ENCODE data around the gene OR2V1.
"Not testable (repeated sequence)": the region's sequence is repeated elsewhere in the genome, so short reads cannot be mapped to it uniquely, and the experiment has no call there.

The OR2V1 gene, protein sequence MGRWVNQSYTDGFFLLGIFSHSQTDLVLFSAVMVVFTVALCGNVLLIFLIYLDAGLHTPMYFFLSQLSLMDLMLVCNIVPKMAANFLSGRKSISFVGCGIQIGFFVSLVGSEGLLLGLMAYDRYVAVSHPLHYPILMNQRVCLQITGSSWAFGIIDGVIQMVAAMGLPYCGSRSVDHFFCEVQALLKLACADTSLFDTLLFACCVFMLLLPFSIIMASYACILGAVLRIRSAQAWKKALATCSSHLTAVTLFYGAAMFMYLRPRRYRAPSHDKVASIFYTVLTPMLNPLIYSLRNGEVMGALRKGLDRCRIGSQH

DNA sequence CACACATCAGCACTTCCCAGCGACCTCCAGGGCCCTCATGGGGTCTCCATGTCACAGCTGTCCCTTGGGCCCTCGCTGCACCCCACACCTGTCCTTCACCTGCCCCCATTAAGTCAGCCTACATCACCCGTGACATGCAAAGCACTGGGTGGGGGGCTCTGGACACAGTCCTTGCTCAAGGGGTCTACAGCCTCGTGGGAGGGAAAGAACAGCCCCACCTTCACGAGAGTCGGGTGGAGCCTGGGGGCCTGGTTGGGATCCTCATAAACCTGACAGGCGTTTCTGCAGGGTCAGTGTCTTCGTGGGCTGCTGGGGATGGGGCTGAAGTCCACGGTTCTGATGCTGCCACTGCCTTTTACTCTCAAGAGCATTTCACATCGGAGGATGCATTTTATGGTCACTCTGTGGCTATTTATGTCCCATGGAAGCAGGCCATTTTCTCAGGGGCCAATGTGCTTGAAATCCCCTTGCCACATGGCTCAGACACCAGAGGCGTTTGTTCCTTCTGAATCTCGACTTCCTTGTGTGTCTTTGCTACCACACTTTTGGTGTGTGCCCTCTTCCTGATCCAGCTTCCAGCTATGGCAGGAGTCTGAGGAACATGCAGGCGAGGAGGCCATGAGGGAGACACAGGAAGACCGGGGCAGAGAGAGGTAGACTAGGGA lies at the start of gene OR2V1:
Gene OR2V1 (minus strand): TSS at position 338 of the 665 bp plus-strand sequence. CDS start 5,865 bp downstream, outside the sequence.
- no peak for DNase-seq (ENCODE audit: low spot score)

DNA sequence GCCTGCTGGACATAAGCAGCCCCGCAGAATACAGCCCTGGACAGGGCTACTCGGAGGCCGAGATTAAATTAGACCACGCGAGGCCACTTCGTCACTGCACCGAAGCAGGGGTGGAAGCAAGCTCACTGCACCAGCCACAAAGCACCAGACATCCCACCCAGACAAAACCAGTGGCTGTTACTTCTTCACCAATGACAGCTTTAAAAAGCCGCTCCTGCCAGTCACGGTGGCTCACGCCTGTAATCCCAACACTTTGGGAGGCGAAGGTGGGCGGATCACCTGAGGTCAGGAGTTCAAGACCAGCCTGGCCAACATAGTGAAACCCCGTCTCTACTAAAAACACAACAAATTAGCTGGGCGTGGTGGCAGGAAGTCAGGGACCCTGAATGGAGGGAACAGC lies 46.6 kb upstream of the OR2V1 start:
- not testable (repeated sequence) for DNase-seq (ENCODE audit: low spot score)

DNA sequence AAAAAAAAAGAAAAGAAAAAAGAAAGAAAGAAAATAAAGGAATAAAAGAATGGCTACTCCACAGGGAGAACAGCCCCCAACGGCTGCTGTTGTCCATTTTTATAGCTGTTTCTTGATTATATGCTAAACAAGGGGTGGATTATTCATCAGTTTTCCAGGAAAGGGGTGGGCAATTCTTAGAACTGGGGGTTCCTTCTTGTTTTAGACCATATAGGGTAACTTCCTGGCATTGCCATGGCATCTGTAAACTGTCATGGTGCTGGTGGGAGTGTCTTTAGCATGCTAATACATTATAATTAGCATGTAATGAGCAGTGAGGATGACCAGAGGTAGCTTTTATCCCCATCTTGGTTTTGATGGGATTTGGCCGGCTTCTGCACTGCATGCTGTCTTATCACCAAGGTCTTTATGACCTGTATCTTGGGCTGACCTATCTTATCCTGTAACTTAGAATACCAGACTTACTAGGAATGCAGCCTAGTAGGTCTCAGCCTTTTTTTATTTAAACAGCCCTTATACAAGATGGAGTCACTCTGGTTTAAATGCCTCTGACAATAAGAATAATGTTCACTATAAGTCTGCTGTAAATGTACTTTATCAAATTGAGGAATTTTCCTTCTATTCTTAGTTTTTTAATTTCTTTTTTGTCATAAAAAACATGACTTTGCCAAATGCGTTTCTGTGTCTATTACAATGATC lies 45.4 kb upstream of the OR2V1 start:
- DNase-seq (ENCODE audit: low spot score), result no peak

DNA sequence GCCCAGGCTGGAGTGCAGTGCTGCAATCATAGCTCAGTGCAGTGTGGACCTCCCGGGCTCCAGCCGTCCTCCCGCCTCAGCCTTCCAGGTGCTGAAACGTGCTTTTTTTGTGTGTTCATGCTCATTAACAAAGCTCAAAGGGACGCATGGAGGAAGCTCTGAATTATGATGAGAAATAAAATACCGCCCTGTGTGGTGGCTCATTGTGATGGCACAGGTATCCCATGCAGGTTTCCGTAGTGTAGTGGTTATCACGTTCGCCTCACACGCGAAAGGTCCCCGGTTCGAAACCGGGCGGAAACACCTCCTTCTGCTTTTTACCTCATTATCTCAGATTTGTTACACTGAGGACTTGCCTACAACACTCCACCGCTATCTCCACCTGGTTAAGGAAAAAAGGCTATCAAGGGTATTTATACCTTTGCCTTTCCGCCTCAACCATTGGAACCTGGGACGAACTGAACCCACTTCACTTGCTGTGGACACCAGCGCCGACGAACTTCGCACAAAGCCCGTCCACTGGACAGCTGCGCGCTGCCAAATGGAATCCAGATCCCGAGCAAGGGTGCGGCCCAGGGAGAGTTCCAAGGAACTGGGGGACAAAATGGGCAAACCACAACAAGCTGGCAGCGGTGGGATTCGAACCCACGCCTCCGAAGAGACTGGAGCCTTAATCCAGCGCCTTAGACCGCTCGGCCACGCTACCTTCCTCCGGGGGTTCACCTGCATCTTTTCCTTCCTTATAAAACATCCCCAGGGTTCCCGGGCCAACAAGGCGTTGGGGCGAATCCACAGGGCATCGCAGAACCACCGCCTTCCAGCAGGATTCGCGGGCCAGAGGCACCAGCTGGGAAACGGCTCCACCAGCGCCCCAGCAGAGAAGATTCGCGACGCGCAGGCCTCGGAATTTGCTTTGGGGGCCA lies 42.7 kb upstream of the OR2V1 start:
- peak; percentile 52 for DNase-seq (ENCODE audit: low spot score)

DNA sequence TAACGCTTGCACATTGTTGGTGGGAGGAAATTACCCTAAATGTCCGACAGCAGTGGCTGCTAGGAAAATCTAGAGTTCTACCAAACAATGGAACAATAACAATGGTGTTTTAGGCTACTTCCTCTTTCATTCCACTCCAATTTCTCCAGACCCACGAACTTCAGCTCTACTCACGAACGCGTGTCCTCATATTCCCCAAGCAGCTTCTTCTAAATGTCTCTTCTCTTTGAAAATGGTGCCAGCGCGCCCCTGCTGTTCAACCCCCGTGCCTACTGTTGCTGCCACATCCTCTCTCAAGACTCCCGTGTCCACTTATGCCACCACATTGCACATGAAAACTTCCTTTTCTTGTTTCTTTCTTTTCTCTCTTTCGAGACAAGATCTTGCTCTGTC lies 42.1 kb upstream of the OR2V1 start:
- DNase-seq (ENCODE audit: low spot score), result no peak

DNA sequence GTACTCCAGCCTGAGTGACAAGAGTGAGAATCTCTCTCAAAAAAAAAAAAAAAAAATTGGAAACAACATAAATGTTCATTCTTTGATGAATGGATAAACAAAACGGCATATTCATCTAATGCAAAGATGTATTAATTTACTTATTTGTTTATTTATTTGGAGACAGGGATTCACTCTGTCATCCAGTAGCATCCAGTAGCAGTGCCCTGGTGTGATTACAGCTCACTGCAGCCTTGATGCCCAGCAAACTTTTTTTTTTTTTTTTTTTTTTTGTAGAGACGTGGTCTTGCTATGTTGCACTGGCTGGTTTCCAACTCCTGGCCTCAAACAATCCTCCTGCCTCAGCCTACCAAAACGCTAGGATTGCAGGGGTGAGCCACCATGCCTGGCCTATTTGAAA lies 40.8 kb upstream of the OR2V1 start:
- DNase-seq (ENCODE audit: low spot score), result no peak

DNA sequence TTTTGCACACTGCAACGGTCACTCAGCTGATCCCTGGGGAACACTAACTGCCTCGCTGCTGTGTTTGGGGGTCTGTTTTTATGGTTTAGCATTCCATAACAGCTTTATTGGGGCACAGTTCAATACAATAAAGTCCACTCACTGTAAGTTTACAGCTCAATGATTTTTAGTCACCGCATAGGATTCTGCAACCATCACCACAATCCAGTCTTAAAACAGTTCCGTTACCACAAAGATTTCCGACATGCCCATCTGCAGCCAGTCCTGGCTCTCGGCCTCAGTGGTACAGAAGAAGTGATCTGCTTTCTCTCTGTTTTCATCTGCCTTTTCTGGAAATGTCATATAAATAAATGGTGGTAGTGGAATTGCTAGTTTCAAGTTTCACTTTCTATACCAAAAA lies 40.0 kb upstream of the OR2V1 start:
- no peak for DNase-seq (ENCODE audit: low spot score)

DNA sequence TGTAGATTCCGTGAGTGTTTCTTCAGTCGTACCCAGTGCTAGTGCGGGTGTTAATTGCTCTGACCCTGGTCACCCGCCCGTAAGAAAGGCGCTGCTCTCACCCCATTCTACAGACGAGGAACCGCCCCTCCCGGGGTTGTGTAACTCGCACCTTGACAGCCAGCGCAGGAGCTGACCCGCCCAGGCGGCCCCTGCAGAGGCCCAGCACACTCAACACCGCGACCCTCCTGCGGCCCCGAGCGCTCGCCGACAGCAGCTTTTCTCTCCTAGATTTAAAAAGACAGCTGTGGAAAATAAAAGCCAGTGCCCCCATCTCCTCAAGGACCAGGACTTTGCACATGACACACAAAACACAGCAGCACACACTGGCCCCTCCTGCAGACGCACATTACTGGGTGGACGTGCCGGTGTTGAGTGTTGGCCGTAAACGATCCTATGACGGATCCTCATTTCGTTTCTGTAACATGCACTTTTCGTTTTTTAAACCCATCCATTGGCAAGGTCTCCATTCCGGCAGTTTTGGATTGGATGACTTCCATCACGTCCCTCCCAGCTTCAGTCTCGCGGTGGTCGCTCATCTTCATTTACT lies 39.4 kb upstream of the OR2V1 start:
- DNase-seq (ENCODE audit: low spot score), result no peak

DNA sequence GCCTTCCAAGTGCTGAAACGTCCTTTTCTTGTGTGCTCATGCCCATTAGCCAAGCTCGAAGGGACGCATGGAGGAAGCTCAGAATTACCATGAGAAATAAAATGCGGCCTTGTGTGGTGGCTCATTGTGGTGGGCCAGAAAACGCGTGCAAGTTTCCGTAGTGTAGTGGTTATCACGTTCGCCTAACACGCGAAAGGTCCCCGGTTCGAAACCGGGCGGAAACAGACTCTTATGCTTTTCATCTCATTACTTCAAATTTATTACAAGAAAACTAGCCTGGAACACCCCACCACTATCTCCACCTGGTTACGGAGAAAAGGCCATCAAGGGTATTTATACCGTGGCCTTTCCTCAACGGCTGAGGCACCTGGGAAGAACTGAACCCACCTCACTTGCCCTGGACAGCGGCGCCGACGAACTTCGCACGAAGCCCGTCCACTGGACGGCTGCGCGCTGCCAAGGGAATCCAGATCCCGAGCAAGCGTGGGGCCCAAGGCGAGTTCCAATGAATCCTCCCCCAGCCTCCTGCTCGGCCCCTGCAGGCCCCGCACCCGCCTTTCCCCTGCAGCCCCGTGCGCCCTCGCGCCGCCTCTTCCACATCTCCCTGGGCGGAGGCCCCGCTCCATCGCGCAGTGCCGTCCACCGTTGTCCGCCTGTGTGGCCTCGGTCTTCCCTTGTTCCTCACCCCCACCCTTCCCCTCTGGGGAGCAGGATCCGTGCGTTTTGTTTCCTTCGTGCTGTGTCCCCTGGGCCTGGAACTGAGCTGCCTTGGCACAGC lies 38.7 kb upstream of the OR2V1 start:
- not testable (repeated sequence) for DNase-seq (ENCODE audit: low spot score)

DNA sequence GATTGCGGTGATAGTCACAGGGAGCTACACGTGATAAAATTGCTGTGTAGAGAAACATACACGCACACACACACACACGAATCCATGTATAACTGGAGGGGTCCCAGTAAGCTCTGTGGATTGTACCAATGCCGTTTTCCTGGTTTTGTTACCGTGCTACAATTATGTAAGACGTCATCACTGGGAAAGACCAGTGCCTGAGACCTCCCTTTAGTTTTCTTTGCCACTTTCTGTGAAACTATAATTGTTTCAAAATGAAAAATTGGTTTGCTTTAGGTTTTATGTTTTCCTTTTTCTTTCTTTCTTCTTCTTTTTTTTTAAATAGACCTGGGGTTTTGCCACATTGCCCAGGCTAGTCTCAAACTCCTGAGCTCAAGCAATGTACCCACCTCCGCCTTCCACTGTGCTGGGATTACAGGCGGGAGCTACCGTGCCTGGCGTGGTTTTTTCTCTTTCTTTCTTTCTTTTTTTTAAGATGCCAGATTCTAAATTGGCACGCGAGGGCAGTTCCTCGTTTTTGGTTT lies 37.7 kb upstream of the OR2V1 start:
- DNase-seq (ENCODE audit: low spot score), result no peak

DNA sequence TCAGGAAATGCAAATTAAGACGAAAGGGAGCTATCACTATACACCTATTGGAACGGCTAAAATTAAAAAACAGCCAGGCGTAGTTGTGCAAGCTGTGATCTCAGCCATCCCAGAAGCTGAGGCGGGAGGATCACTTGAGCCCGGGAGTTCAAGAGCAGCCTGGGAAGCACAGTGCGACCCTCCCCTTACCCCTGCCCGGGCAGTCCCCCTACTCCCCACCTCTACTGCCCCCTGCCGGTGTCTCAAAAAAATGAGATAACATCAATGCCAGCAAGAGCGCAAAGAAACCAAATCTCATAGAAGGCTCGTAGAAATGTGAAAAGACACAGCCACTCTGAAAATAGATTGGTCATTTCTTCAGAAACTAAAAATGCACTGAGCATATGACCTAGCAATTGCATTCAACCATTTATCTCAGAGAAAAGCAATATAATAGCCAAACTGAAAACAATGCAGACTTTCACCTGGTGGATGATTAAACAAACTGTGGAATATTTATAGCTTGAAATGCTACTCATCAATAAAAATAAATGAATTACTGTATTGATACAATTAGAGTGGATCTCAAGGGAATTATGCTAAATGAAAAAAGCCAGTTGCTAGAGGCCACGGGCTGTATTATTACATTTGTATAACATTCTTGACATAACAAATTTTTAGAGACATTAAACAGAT lies 37.0 kb upstream of the OR2V1 start:
- peak; percentile 71 for DNase-seq (ENCODE audit: low spot score)

DNA sequence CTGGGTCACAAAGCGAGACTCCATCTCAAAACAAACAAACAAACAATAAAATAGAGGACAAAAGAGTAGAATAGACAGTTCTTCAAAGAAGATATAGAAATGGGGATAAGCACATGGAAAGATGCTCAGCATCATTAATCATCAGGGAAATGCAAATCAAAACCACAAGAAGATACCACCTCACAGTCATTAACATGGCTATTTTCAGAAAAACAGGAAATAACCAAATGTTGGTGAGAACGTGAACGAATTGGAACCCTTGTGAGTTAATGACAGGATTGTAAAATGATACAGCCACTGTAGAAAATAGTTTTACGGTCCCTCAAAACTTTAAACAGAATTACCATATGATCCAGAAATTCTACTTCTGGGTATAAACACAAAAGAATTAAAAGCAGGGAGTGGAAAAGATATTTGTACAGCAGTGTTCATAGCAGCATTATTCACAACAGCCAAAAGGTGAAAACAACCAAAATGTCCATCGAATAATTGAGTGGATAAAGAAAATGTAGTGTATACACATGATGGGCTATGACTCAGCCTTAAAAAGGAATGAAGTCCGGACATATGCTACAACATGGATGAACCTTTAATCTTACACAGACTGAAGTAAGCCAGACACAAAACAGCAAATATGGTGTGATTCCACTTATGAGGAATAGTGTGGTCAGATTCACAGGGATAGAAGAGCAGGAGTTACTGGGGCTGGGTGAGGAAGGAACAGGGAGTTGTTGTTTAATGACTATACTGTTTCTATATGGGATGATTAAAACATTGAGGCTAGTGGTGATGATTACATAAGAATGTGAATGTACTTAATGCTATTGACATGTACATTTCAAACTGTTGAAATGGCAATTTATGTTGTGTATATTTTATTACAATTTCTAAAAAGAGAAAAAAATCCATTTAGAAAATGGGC lies 36.1 kb upstream of the OR2V1 start:
- no peak for DNase-seq (ENCODE audit: low spot score)

DNA sequence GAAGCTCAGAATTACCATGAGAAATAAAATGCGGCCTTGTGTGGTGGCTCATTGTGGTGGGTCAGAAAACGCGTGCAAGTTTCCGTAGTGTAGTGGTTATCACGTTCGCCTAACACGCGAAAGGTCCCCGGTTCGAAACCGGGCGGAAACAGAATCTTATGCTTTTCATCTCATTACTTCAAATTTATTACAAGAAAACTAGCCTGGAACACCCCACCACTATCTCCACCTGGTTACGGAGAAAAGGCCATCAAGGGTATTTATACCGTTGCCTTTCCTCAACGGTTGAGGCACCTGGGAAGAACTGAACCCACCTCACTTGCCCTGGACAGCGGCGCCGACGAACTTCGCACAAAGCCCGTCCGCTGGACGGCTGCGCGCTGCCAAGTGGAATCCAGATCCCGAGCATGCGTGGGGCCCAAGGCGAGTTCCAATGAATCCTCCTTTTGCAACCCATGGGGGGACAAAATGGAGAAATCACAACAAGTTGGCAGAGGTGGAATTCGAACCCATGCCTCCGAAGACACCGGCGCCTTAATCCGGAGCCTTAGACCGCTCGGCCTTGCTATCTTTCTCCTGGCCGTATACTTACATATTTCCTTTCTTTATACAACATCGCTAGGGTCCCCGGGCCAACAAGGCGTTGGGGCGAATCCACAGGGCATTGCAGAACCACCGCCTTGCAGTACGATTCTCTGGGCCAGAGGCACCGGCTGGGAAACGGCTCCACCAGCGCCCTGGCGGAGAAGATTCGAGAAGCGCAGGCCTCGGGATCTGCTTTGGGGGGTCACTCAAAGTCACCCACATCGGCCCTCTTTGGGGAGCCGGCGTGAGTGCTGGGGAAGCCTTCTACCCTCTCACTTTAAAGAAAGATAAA lies 33.3 kb upstream of the OR2V1 start:
- no peak for DNase-seq (ENCODE audit: low spot score)

DNA sequence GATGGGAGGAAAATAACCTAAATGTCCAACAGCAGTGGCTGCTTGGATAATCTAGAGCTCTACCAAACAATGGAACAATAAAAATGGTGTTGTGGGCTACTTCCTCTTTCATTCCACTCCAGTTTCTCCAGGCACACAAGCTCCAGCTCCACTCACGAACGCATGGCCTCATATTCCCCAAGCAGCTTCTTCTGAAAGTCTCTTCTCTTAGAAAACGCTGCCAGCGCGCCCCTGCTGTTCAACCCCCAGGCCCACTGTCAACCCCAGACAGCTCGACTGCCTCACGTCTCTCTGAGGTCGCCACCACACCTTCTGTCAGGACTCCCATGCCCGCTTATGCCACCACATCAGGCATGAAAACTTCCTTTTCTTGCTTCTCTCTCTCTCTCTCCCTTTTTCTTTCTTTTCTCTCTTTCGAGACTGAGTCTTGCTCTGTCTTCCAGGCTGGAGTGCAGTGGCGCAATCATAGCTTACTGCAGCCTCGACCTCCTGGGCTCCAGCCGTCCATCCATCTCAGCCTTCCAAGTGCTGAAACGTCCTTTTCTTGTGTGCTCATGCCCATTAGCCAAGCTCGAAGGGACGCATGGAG lies 32.6 kb upstream of the OR2V1 start:
- no peak for DNase-seq (ENCODE audit: low spot score)

DNA sequence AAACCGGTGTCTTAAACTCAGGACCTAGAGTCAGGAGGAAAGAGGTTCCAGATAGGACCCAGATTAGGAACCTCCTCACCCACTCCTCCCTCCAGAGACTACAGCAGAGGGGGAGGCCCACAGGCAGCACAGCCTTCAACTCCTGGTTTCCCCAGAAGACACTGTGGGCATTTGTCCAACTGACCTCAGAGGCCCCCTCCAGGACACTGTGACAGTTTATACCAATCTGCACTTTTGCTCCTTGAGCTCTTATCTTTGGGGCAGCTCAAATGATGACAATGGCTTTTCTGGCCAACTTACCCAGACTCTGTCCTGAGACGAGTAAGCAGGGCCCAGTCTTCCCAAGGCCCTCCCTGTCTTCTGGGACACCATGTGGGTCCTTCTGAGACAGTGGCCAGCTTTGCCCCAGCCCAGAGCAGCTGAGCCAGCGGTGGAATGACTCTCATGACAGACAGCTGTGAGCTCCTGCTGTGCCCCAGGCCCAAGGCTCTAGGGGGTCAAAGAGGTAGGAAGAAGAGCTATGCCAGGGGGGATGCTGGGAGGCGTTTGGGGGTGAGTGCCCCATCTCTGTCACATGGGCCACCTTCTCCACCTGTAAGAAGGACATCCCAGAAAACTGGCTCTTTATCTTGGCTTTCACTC lies 30.7 kb upstream of the OR2V1 start:
- DNase-seq (ENCODE audit: low spot score), result no peak

DNA sequence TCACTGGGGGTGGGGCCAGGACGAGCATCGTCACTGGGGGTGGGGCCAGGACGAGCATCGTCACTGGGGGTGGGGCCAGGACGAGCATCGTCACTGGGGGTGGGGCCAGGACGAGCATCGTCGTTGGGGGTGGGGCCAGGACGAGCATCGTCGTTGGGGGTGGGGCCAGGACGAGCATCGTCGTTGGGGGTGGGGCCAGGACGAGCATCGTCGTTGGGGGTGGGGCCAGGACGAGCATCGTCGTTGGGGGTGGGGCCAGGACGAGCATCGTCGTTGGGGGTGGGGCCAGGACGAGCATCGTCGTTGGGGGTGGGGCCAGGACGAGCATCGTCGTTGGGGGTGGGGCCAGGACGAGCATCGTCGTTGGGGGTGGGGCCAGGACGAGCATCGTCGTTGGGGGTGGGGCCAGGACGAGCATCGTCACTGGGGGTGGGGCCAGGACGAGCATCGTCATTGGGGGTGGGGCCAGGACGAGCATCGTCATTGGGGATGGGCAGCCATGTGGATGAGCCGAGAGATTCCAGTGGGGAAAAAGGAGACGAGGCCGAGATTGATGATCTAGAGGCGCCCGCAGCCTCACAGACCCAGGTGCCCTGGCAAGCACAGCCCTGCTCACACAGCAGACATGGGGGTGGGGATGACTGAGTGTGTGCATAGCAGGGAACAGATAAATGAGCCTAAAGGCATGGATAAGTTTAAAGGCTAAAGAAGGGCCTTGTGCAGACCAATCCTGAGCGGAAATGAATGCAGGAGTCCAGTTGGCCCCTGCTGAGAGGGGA lies 30.0 kb upstream of the OR2V1 start:
- peak; percentile 58 for DNase-seq (ENCODE audit: low spot score)

Measured in D341Med (cell line).